GM19463 (cell line): ENCODE results near the gene FJX1.

Experiments used
- ATAC-seq: cut with Tn5 transposase; IDR thresholded peaks from one replicate; pipeline ENCODE4 v1.9.1; 2021; ENCODE audit warnings: mild to moderate bottlenecking, moderate library complexity; ENCODE audit not compliant: unreplicated experiment

The FJX1 gene, protein sequence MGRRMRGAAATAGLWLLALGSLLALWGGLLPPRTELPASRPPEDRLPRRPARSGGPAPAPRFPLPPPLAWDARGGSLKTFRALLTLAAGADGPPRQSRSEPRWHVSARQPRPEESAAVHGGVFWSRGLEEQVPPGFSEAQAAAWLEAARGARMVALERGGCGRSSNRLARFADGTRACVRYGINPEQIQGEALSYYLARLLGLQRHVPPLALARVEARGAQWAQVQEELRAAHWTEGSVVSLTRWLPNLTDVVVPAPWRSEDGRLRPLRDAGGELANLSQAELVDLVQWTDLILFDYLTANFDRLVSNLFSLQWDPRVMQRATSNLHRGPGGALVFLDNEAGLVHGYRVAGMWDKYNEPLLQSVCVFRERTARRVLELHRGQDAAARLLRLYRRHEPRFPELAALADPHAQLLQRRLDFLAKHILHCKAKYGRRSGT

DNA sequence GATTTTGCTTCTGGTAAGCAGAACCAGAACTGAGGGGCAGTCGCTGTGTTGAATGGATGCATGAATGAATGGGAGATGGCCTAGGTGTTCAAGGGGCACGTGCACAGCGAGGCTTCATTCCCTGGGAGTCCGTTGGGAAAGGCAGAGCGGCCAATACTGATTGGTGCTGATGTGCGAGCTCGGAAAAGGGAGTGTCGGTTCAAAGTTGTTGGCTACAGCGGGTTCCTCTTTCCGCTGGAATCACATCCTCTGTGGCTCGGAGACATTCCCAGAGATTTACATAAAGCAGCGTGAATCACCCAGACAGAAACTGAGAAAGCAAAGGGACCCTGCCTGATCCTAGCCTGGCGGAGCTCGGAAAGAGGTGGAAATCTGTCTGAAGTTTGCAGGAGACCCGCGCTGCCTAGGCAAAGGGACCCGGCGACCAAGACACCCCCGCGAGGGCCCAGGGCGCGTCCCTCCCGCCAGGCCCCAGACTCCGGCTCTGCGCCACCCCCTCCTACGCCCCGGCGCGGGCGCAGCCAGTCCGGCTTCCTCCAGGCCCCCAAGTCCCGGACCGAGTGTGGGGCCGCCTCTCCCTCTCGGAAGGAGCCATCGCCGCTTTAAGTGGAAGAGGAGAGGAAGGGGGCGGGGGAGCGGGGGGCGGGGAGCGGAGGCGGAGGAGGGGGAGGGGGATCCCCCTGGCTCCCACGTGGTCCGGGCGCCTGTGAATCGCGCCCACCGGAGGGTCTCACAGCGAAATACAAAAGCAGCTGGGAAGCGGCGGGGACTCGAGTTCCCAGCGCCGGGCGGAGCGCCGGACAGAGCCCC, at the start of gene FJX1:
TSS of gene FJX1 (plus strand) at position 774 of the 810 bp plus-strand sequence. CDS start 177 bp downstream, outside the sequence.
- ATAC-seq = peak; percentile 29

DNA sequence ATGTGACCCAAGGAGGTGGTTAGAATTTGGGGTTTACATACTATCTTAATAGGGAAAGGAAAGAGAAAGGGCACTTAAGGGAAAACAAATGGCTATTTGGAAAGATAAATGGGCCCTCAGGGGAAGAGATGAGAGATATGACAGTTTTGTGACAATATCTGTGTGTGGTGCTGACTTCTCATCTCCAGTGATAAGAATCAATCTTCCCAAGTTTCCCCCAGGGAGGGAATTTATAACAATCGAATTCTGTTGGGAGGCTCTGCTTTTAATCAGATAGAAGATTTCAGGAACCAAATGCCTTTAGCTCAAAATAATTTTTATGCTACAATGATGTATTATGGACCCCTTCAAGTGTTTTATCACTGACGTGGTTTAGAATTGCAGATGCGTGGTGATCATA, 46.6 kb upstream of the FJX1 start:
- ATAC-seq = no peak

DNA sequence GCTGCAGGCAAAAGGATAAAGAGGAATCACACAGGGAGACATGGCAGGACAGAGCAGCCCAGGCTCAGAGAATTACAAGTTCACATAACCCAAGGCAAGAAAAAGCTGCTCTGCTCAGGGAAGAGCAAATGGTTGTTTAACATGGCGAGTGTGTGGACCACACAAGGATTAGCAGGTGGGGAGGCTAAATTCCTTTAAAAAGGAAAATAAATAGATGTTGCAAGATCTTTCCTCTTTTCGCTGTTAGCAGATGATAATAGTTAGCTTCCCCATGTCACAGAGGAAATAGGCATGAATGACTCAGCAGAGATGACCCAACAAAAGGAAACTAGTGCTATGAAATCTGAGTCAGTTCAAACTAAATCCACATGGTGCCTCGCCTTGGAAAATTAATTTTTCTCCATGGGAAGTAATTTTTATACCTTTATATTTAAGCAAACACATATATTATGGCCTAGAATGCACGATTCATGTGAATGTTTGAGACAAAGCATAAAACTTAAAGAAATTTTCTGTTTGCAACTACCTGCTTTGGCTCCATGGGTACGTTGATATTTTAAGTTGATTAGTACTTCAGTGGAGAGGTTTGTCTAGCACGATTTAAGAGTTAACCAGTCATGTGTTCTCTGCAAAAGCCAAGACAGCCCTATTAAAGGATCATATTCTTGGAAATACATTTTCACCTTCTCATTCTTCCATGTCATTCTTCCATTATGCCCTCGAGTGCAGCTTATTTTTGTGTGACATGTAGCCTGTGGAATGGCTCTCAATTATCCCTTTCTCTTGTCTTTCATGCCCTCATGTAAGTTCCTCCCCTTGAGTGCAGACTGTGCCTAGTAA, 38.5 kb upstream of the FJX1 start:
- ATAC-seq = no peak

DNA sequence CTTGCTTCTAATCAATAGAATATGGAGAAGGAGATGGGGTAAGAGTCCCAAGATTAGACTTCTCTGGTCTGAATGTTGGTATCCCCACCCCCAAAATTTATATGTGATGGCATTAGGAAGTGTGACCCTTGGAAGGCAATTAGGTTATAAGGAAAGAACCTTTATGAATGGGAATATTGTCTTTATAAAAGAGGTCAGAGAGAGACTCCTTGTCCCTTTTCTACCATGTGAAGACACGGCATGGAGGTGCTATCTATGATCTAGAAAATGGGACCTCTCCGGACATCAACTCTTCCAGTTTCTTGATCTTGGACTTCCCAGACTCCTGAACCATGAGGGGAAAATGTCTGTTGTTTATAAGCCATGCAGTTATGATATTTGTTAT, 37.9 kb upstream of the FJX1 start:
- ATAC-seq = no peak

DNA sequence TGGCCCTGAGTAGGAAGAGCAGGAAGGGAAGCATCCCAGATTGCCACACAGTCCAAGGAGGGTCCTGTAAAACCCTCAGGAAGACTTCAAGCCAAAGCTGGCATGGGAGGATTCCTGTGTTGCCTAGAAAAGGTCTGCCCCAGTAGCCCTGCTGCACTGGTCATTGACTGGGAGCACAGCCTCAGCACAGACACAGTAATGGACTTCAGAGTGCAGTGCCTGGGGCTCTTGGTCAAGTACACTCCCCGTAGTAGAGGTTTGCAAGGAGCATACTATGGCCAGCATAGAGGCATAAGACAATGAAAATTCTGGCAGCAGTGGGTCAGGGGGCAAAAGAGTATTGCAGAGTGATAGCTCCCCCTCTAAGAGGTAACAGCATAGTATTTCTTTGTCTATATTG, 36.2 kb upstream of the FJX1 start:
- no peak for ATAC-seq

DNA sequence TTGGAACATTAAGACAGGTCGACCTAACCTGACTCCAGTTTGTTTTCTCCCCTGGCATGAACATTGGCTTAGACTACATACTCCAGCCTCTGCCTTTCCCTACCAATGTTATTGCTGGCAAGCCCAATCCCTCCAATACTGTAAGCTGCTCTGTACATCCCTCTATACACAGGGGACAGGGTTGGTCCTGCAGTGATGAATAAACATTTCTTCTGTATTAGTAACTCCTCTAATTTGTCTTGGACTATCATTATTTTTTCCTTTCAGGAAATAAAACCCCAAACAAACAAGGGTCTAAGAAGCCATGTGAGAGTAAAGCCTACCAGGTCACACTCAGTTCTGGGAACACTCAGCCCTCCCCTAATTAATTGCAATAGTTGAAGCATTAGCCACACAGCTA, 35.1 kb upstream of the FJX1 start:
- ATAC-seq = no peak

DNA sequence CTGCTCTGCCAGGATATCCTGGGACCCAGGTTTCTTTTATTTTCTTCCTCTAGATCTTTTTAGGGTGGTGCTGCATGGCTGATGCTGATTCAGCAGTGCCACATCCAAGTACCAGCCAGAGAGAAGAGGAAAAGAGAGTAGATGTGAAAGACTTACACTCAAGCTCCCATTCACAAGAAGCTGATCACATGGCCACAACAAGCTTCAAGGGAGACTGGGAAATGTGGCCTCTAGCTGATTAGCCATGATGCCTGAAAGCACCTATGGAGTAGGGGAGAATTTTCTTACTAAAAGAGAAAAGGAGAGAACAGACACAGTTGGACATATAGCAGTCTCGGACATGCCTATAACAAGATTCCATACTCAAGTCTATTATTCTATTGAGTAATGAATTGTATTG, 34.4 kb upstream of the FJX1 start:
- ATAC-seq = no peak

DNA sequence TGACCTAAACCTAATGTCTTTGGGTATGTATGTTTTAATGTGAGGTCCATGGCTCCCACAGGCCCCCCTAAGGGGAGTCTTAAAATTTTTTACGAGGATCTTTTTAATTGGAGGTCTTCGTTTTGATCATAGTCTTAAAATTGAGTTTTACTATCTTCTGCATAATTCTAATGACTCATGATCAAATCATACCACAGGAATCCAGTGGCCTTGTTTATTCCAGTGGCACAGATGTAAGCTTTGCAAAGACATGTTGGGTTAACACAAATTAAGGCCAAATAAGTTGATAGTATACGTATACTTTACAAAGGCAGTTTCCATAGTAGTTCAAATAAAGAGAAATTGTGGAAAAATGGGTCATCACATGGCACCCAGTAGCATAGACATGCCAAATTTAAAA, 33.9 kb upstream of the FJX1 start:
- no peak for ATAC-seq

DNA sequence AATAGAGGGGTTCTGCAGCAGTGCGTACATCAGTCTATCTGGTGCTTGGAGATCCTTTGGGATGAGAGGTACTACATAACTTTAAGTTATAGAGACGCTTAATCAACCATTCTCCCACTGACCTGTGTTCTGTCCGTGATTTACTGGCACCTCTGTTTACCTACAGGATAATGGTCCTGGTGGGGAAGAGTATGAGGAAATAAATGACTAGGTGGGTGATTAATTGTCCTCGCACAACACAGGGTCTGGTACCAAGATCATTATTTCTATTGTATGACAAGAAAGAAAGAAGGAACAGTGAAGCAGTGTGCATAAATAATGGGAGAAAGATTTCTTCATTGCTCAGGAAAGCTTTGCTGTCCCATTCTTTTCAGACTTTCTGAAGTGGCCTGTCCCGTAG, 32.8 kb upstream of the FJX1 start:
- ATAC-seq = no peak

DNA sequence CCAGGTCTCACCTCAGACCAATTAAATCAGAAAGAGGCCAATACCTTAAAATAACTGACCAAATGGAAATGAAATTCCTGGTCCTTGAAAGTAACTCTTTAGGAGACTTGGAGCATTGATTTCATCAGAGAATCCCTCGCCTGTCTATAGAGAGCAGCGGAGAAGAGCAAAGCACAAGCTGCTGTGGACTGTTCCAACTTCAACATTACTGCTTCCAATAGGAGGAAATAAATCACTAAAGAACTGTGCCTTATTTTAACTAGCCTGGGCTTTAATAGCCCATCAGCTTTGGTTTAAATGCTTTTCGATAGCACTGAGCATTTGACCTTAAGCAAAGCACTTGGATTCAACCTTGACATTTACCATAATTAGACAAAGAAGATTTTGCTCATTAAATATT, 32.0 kb upstream of the FJX1 start:
- no peak for ATAC-seq

DNA sequence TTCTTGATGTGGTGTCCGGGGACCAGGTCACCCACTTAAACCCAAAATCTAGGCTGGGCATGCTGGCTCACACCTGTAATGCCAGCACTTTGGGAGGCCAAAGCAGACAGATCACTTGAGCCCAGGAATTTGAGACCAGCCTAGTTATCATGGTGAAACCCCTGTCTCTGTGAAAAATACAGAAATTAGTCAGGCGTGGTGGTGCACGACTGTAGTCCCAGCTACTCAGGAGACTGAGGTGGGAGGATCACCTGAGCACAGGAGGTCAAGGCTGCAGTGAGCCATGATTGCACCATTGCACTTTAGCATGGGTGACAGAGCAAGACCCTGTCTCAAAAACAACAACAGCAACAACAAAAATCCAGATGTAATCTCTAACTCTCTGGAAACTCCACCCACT, 30.3 kb upstream of the FJX1 start:
- ATAC-seq = peak; percentile 51

DNA sequence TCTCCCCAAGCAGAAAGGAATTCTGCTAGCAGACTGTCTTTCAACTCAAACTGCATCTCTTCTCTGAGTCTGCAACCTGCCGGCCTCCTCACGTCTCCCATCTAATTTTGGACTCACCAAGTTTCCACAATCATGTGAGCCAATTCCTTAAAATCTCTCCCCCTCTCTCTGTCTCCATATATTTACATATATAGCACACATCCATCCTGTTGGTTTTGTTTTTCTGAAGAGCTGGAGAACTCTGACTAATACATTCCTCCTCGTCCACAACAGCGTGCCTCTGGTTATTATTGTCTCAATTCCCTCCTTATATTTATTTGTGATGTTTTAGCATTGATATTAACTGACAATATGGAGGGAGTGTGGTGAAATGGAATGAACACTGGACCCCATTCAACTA, 29.6 kb upstream of the FJX1 start:
- ATAC-seq = no peak

DNA sequence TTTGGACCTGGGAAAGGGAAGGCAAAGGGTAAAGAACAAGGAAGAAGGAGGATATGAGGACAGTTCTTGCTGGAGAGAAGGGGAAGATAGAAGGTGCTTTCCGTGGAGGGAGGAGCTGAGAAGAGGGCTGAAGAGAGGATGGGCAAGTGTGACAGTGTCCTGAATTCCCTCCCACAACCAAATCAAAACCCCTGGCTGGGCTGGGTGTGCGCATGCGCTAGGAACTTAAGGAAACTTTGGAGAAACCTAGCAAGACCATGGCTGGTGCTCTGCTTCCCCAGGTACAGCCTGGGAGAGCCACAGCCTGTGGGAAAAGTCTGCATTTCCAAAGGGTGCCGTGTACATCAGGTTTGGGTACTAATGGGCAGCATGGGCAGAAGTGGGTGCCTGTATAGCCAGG, 29.0 kb upstream of the FJX1 start:
- no peak for ATAC-seq

DNA sequence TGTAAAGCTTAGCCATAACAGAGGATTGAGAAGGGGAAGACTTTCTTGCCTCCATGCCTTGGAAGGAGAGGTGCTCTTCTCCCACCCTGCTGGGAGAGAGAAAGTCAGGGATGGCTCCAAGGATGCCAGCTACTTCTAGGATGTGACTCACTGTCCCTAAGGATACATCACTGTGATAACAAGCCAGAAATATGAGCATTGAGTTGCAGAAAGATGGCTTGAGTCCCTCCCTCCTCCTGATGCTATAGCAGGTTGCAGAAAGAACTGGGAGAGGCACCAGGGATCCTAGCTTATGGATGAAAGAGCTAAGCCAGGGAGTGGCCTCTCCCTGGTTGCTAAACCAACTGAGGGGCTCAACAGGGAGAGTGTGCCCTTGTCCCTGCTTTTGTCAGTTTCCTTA, 27.8 kb upstream of the FJX1 start:
- ATAC-seq = no peak

DNA sequence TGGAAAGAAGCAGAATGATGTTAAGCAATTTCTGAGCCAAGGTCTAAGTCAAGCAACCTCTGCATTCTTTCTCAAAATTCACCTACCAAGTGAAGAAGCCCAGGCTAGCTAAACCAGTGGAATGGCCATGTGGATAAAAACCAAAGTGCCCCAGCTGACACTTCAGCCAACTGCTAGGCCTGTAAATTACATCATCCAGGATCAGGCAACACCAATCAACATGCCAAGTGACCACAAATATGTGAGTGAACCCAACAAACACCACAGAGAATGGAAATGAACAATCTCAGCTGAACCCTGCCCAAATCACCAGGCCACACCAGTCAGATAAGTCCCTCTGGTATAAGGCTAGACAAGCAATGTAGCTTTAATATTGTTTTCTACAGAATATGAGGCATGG, 25.1 kb upstream of the FJX1 start:
- no peak for ATAC-seq

DNA sequence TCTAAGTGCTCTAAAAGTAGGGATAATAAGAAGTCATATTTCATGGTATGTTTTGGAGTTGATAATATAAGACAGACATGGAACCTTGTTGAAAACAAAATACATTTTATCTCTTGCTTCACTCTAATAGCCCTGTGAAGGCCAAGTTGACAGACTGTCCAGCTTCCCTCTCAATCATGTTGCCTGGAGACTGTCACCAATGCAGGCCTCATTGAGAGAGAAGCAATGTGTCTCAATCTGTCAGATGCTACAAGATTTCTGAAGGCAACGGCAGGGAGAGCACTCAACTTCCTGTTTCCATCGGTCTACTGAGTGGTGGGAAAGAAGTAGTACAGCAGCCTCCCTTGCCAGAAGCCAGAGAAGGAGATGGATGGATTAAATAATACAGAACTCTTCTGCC, 23.6 kb upstream of the FJX1 start:
- no peak for ATAC-seq

DNA sequence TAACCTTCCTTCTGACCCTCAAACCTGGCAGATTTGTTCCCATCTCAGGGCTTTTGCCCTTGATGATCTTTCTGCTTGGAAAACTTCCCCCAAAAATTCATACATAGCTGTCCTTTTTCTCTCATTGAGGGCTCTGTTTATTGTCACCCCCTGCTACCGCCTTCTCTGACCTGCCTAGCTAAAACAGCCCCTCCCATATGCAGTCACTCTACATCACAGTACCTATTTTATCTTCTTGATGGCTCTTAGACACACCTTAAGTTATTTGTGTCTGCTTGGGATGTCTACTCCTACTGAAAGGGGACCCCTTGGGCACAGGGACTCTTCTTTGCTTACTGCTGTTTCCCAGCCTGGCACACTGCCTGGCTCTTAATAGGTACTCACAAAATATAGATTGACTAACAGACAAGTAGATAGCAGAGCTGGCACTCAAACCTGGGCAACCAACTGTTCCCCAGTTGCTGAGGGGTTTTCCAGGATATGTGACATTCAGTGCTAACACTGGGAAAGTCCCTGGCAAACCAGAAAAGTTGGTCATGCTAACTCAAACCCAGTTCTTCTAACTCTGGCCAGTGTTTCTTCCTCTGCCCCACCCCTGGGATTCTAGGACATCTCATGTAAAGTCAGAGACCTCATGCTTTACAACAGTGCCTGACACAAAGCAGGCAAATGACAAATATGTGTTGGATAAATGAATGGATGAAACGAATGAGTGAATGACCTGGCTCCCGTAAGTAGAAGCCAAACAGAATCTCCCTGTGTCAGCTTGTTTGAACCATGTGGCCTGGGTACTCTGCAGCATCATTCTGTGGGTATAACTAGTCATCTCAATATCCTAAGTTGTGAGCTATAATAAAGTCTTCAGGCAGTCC, 19.8 kb upstream of the FJX1 start:
- peak; percentile 86 for ATAC-seq

DNA sequence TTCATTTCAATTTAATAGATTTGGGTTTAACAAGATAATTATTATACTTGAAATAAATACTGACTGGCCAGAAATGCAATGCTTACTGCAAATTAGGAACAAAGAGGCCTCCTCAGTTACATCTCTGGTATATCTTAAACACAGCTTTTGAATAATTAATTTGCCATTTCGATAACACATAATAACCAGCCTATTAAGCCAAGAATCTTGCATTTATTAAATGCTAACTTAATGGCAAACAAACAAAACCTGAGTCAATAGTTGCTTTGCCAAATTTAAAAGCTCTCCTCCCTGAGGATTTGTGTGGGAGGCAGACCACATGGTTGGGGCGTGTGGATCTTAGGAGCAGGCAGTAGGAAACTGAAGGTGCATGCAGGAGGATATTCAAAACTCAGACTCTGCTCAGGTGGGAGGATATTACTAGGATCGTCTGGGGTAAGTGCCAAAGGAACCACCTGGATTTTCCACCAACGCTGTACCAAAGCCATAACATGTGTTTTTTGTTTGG, 17.9 kb upstream of the FJX1 start:
- ATAC-seq = no peak

DNA sequence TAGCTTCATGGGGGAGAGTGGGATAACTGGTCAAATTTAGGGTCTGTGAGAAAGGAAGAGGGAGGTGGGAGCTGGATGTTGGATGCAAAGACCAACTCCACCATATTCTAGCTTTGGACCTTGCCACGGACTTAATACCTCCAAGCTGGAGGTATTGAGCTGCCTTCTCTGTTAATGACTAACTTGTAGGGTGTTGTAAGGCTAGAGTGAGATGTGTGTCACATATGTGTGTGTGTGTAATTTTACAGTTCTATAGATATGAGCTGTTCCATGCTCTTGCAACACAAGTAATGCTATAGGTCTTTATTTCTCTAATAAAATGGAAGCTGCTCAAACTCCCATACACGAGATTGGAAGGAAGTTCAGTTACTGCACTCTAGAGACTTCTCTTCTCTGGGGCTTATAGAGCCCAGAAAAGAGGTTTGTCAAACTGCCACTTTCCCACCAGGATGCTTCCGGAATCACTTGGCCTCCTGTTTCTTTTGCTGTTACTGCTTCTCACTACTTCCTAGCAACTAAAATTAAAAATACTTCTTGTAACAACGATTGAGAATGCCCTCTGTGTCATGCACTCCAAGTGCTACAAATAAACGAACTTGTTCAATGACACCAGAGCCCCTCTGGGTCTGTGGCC, 16.0 kb upstream of the FJX1 start:
- no peak for ATAC-seq

DNA sequence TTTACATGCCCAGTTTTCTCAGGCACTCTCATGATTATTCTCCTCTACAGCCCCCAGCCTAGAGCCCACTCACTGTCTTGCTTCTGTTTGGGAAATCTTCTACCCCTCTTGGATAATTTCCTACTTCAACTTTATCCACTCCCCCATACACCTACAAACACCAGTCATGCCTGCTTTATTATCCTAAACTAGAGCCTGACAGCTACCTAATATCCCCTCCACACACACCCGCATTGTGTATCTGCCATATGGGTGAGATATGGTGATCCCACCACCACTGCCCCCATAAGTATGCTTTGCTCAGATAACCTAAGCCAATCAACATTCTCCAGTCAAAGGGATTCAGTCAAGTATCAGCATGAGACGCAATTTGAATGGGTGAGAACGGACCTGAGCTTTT, 15.3 kb upstream of the FJX1 start:
- no peak for ATAC-seq
